Pancreas (tissue), 10 donors: ENCODE data around the gene TATDN2. TPM values are rescaled to one million over a fixed set of nuclear protein-coding genes. Genes with fewer than 3 reads are reported as not detected.
"Not testable (repeated sequence)": the region's sequence is repeated elsewhere in the genome, so short reads cannot be mapped to it uniquely, and the experiment has no call there.

Experiments used
- ATAC-seq, 4 donors: fragments of 200-7000 bp; cut with Tn5 transposase; one replicate each; pipeline versions ENCODE4 v1.8.0 to v1.9.1; 2020; ENCODE audit warnings: mild to moderate bottlenecking in 4 of 4, moderate library complexity in 4 of 4
- DNase-seq, 6 donors: peaks; one replicate each; pipeline ENCODE4 v3.0.0-alpha.2; 2020
- FAIRE-seq: peaks from 2 replicates; lab custom pipeline; 2012; peaks lifted over from hg19 to GRCh38; lab: Jason Lieb, UNC
- H3K27ac ChIP-seq, 4 donors: fragments of 200-600 bp; sonication (generic); 1 replicate in 3 of 4; 2 replicates in 1 of 4; pipeline versions ENCODE4 v1.5.0 to v1.8.0; 2020
- H3K27me3 ChIP-seq, 4 donors: fragments of 200-600 bp; one replicate each; pipeline ENCODE4 v1.8.0; 2021
- H3K36me3 ChIP-seq, 3 donors: fragments of 200-600 bp; sonication (generic) in 1 of 3; one replicate each; pipeline versions ENCODE4 v1.5.0 to v1.8.0; 2020 to 2021
- H3K4me1 ChIP-seq, 3 donors: fragments of 200-600 bp; one replicate each; pipeline ENCODE4 v1.8.0; 2021
- H3K4me3 ChIP-seq, 4 donors: fragments of 200-600 bp; sonication (generic) in 2 of 4; one replicate each; pipeline versions ENCODE4 v1.5.0 to v1.8.0; 2020 to 2021
- H3K9me3 ChIP-seq, 4 donors: fragments of 200-600 bp; one replicate each; pipeline ENCODE4 v1.8.0; 2021
- WGBS, 2 donors: extraction: QIAGEN DNeasy Blood & Tissue Kit; methylation state at CpG; one replicate each; pipeline ENCODE4 v1.1.7; 2013; 5-methylcytosine and 5-hydroxymethylcytosine counted together
- intact Hi-C, 3 donors: fragments of 100-400 bp; cut with DNase I; formaldehyde crosslinking; loops; one replicate each; pipeline versions ENCODE4 v1.11.1 to v1.14.2; 2022
- polyA plus RNA-seq, 2 donors: library from polyadenylated mRNA; stranded (reverse); fragments of 200-250 nt; gene quantifications; one replicate each; pipeline ENCODE4 v1.2.3, GENCODE V29; 2013
- total RNA-seq, 6 donors: library from RNA; stranded (reverse); fragmentation: NEBNext Ultra II Directional in 4 of 6; extraction: Animal tissue kit (Norgen Biotek cat#: 25700) in 4 of 6; gene quantifications; one replicate each; pipeline versions ENCODE4 v1.2.1 to v1.2.4, GENCODE V29; 2021 to 2023
- TF ChIP-seq, protein P1 (sequence below), 4 donors: fragments of 200-600 bp; sonication (generic) in 3 of 4; IDR thresholded peaks; one replicate each; pipeline versions ENCODE4 v1.5.0 to v1.8.0; 2021; ENCODE audit warnings: antibody characterized with exemption in 4 of 4
- donor health status: healthy with polysubstance abuse.
- donor health status: DM: no; HTN: no; CAD: no; lungs with moderate emphysema.
- donor health status: DM: no; HTN: no; CAD: no.
- donor health status: control.
- donor health status: control.
- donor health status: Bipolar disorder and iron deficiency.
- donor health status: DM: yes; HTN: yes; CAD: no.
- donor health status: DM: no; HTN: no; CAD: no.
- donor health status: DM: no; HTN: no; CAD: no.
- donor health status: DM: yes; HTN: yes; CAD: no.

TATDN2 gene
- total and polyA plus RNA-seq, 8 donors: 9.2 to 23.1 (median 15.1) TPM

GRCh38 chr3:10268116-10268515 lies 19.9 kb downstream of the TATDN2 start:
- intact Hi-C loops: no loop called here
- H3K4me1 ChIP-seq: peaks cover 0 to 10% (median 4%) of the 10 kb centered on the region in 3 donors
- H3K27ac ChIP-seq: no peak overlapping the region
- H3K27me3 ChIP-seq: no peaks in the 10 kb centered on the region
- FAIRE-seq (no peak), ATAC-seq (no peak), DNase-seq (no peak)
- peaks cover 0 to 19% (median 0%) of the 10 kb centered on the region in 3 donors for H3K36me3 ChIP-seq
- H3K4me3 ChIP-seq: no peak overlapping the region
- H3K9me3 ChIP-seq: no peaks in the 10 kb centered on the region
- TF ChIP-seq, protein P1, sequence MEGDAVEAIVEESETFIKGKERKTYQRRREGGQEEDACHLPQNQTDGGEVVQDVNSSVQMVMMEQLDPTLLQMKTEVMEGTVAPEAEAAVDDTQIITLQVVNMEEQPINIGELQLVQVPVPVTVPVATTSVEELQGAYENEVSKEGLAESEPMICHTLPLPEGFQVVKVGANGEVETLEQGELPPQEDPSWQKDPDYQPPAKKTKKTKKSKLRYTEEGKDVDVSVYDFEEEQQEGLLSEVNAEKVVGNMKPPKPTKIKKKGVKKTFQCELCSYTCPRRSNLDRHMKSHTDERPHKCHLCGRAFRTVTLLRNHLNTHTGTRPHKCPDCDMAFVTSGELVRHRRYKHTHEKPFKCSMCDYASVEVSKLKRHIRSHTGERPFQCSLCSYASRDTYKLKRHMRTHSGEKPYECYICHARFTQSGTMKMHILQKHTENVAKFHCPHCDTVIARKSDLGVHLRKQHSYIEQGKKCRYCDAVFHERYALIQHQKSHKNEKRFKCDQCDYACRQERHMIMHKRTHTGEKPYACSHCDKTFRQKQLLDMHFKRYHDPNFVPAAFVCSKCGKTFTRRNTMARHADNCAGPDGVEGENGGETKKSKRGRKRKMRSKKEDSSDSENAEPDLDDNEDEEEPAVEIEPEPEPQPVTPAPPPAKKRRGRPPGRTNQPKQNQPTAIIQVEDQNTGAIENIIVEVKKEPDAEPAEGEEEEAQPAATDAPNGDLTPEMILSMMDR (IDR thresholded peaks at IDR 0.05): no peak

DNA sequence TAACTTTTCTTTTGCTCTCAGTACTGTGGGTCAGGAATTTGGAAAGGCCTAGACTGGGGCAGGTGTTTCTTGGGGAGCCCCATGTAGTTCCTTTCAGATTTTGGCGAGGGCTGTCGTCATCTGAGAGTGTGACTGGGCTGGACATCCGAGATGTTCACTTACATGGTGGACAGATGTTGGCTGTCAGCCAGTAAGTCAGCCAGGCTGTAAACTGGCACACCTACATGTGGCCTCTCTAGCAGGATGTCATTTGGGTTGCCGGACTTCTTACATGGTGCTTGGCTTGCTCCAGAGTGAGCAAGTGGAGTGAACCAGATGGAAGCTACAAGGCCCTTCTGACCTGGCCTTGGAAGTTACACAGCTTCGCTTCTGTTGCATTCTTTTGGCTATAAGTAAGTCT lies 20.7 kb downstream of the TATDN2 start:
- no peak for DNase-seq
- WGBS, 2 donors: 90 to 91% methylated on average over 5 of the region's 5 CpGs
- H3K9me3 ChIP-seq: no peaks in the 10 kb centered on the region
- no peak overlapping the region for H3K4me3 ChIP-seq
- no peak for FAIRE-seq
- intact Hi-C loops: no loop called here
- H3K27ac ChIP-seq: no peak overlapping the region
- no peaks in the 10 kb centered on the region for H3K27me3 ChIP-seq
- H3K4me1 ChIP-seq: peaks cover 6 to 18% (median 12%) of the 10 kb centered on the region in 3 donors
- H3K36me3 ChIP-seq: peaks cover 0 to 19% (median 0%) of the 10 kb centered on the region in 3 donors
- no peak for ATAC-seq
- TF ChIP-seq, protein P1 (IDR thresholded peaks at IDR 0.05): no peak

GRCh38 chr3:10269443-10269842 lies 21.2 kb downstream of the TATDN2 start:
- no peak overlapping the region for H3K27ac ChIP-seq
- FAIRE-seq (no peak), ATAC-seq (no peak), DNase-seq (no peak)
- TF ChIP-seq, protein P1 (IDR thresholded peaks at IDR 0.05): no peak
- H3K4me3 ChIP-seq: no peak overlapping the region
- H3K36me3 ChIP-seq: peaks cover 0 to 19% (median 0%) of the 10 kb centered on the region in 3 donors
- no peaks in the 10 kb centered on the region for H3K9me3 ChIP-seq
- no peaks in the 10 kb centered on the region for H3K27me3 ChIP-seq
- 95 to 97% methylated on average over 5 of the region's 5 CpGs for WGBS, 2 donors
- intact Hi-C loops: no loop called here
- peaks cover 11 to 23% (median 17%) of the 10 kb centered on the region in 3 donors for H3K4me1 ChIP-seq

DNA sequence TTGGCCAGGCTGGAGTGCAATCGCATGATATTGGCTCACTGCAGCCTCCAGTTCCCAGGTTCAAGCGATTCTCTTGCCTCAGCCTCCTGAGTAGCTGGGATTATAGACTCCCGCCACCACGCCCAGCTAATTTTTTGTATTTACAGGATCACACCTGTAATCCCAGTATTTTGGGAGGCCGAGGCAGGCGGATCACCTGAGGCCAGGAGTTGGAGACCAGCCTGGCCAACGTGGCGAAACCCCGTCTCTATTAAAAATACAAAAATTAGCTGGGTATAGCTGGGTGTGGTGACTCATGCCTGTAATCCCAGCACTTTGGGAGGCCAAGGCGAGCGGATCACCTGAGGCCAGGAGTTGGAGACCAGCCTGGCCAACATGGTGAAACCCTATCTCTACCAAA lies 24.2 kb downstream of the TATDN2 start:
- not testable (repeated sequence) for FAIRE-seq
- WGBS, 2 donors: 96 to 97% methylated on average over 11 of the region's 11 CpGs

GRCh38 chr3:10272977-10273376 lies 24.7 kb downstream of the TATDN2 start:
- Histone ChIP-seq H3K4me3 (no peak overlapping the region), H3K27ac (no peak overlapping the region), H3K36me3 (peaks cover 0 to 22% (median 0%) of the 10 kb centered on the region in 3 donors), H3K9me3 (no peaks in the 10 kb centered on the region), H3K4me1 (peaks cover 12 to 24% (median 22%) of the 10 kb centered on the region in 3 donors), H3K27me3 (no peaks in the 10 kb centered on the region)
- WGBS, 2 donors: 90 to 94% methylated on average over 2 of the region's 2 CpGs
- FAIRE-seq: no peak
- TF ChIP-seq, protein P1 (IDR thresholded peaks at IDR 0.05): no peak
- no peak for DNase-seq
- ATAC-seq: no peak
- intact Hi-C loops: no loop called here

More for the DNA sequence above, 24.2 kb downstream of the TATDN2 start:
- DNase-seq, H3K27me3 ChIP-seq, H3K9me3 ChIP-seq, ATAC-seq, H3K4me3 ChIP-seq, H3K27ac ChIP-seq, intact Hi-C loops: not testable (repeated sequence)
- H3K4me1 ChIP-seq: peaks cover 12 to 26% (median 24%) of the 10 kb centered on the region in 3 donors
- H3K36me3 ChIP-seq: peaks cover 0 to 19% (median 0%) of the 10 kb centered on the region in 3 donors
